IMR-90 (cell line): ENCODE data around the gene PDGFC. TPM values are rescaled to one million over a fixed set of nuclear protein-coding genes. Genes with fewer than 3 reads are reported as not detected.

Source experiments
- ATAC-seq: fragments of 200-7000 bp; cut with Tn5 transposase; 2 replicates; pipeline ENCODE4 v1.9.1; 2020; ENCODE audit warnings: low read depth, mild to moderate bottlenecking, moderate library complexity
- Bru-seq: library from RNA; stranded (reverse); fragments of 400-500 nt; gene quantifications from one replicate; lab custom pipeline; 2021; lab: Mats Ljungman, UMichigan
- BruChase-seq, 2 experiments: library from RNA; stranded (reverse); fragments of 400-500 nt; gene quantifications; one replicate each; lab custom pipeline; 2021; lab: Mats Ljungman, UMichigan
- BruUV-seq: library from RNA; stranded (reverse); fragments of 400-500 nt; replicated peaks from 2 replicates; lab custom pipeline; 2021; lab: Mats Ljungman, UMichigan
- CTCF ChIA-PET: fragments of 300-600 bp; formaldehyde crosslinking; extraction: SDS; loops from one replicate; lab custom pipeline; 2021; ENCODE audit warnings: antibody characterized with exemption; lab: Yijun Ruan, JAX
- POLR2A ChIA-PET: fragments of 300-600 bp; sonication (Branson Sonifier 250); formaldehyde crosslinking; loops from one replicate; lab custom pipeline; 2022; ENCODE audit warnings: antibody characterized with exemption; ENCODE audit not compliant: unreplicated experiment; lab: Charles Lee
- DNase-seq: peaks from one replicate; pipeline ENCODE4 v3.0.0; 2013
- H2AFZ ChIP-seq: replicated peaks from 2 replicates; pipeline ENCODE3; 2013; ENCODE audit warnings: low read length, mild to moderate bottlenecking; ENCODE audit not compliant: poor library complexity
- H2AK5ac ChIP-seq: 2 replicates; pipeline ENCODE4 v1.6.1; 2013; ENCODE audit warnings: low read depth, low read length, inconsistent platforms
- H2AK9ac ChIP-seq: replicated peaks from 2 replicates; pipeline ENCODE3; 2013; ENCODE audit warnings: mild to moderate bottlenecking, low read depth, low read length, moderate library complexity; ENCODE audit not compliant: poor library complexity
- H2BK120ac ChIP-seq: 2 replicates; pipeline ENCODE4 v1.6.1; 2013; ENCODE audit warnings: low read depth, low read length, inconsistent platforms
- H2BK15ac ChIP-seq: 3 replicates; pipeline ENCODE4 v1.6.1; 2013; ENCODE audit warnings: low read depth, low read length, inconsistent platforms
- H2BK20ac ChIP-seq: 2 replicates; pipeline ENCODE4 v1.6.1; 2013; ENCODE audit warnings: low read depth, mild to moderate bottlenecking, inconsistent platforms, low read length, moderate library complexity
- H2BK5ac ChIP-seq: 2 replicates; pipeline ENCODE4 v1.6.1; 2013; ENCODE audit warnings: mild to moderate bottlenecking, low read depth, low read length, inconsistent platforms; ENCODE audit not compliant: poor library complexity, severe bottlenecking
- H3K14ac ChIP-seq: replicated peaks from 2 replicates; pipeline ENCODE4 v1.6.1; 2013; ENCODE audit warnings: low read depth, low read length, inconsistent platforms
- H3K18ac ChIP-seq: 2 replicates; pipeline ENCODE4 v1.6.1; 2013; ENCODE audit warnings: low read depth, low read length, control low read depth
- H3K23ac ChIP-seq: 2 replicates; pipeline ENCODE4 v1.6.1; 2013; ENCODE audit warnings: low read depth, low read length, inconsistent platforms
- H3K27ac ChIP-seq: 2 replicates; pipeline ENCODE4 v1.5.1; 2013; ENCODE audit warnings: mild to moderate bottlenecking, control low read depth, low read length; ENCODE audit not compliant: insufficient read depth
- H3K27me3 ChIP-seq: 2 replicates; pipeline ENCODE4 v1.6.1; 2013; ENCODE audit warnings: low read length; ENCODE audit not compliant: control insufficient read depth, insufficient read depth
- H3K36me3 ChIP-seq: 2 replicates; pipeline ENCODE4 v1.6.1; 2013; ENCODE audit warnings: low read length, mixed read lengths; ENCODE audit not compliant: control insufficient read depth, insufficient read depth
- H3K4ac ChIP-seq: 2 replicates; pipeline ENCODE4 v1.6.1; 2013; ENCODE audit warnings: low read depth, low read length, inconsistent platforms
- H3K4me1 ChIP-seq: 2 replicates; pipeline ENCODE4 v1.6.1; 2013; ENCODE audit warnings: low read length, mixed read lengths; ENCODE audit not compliant: control insufficient read depth, insufficient read depth
- H3K4me2 ChIP-seq: 2 replicates; pipeline ENCODE4 v1.6.1; 2013; ENCODE audit warnings: low read depth, mild to moderate bottlenecking, control low read depth, low read length, moderate library complexity
- H3K4me3 ChIP-seq: 2 replicates; pipeline ENCODE4 v1.5.1; 2013; ENCODE audit warnings: low read depth, mild to moderate bottlenecking, control low read depth, low read length, moderate library complexity; ENCODE audit not compliant: insufficient read depth
- H3K56ac ChIP-seq: 2 replicates; pipeline ENCODE4 v1.6.1; 2013; ENCODE audit warnings: low read length, inconsistent platforms; ENCODE audit not compliant: insufficient read depth; ENCODE audit errors: extremely low read depth
- H3K79me1 ChIP-seq, 2 experiments: 2 replicates each; pipeline ENCODE4 v1.6.1; 2013; ENCODE audit warnings: low read length in 2 of 2, inconsistent platforms in 1 of 2, low read depth in 1 of 2
- H3K9ac ChIP-seq: 2 replicates; pipeline ENCODE4 v1.6.1; 2013; ENCODE audit warnings: low read depth, low read length, control low read depth
- H3K9me1 ChIP-seq: 2 replicates; pipeline ENCODE4 v1.6.1; 2013; ENCODE audit warnings: low read length, inconsistent platforms; ENCODE audit not compliant: insufficient read depth
- H3K9me3 ChIP-seq: 2 replicates; pipeline ENCODE4 v1.6.1; 2013; ENCODE audit warnings: low read length; ENCODE audit not compliant: control insufficient read depth, insufficient read depth
- H4K20me1 ChIP-seq: 2 replicates; pipeline ENCODE4 v1.6.1; 2013; ENCODE audit warnings: low read length, inconsistent platforms; ENCODE audit not compliant: insufficient read depth
- H4K5ac ChIP-seq: 2 replicates; pipeline ENCODE4 v1.6.1; 2013; ENCODE audit warnings: mild to moderate bottlenecking, low read depth, low read length, control low read depth
- H4K8ac ChIP-seq, 2 experiments: 2 replicates each; pipeline ENCODE4 v1.6.1; 2013; ENCODE audit warnings: low read depth in 2 of 2, low read length in 2 of 2, control low read depth in 1 of 2, inconsistent platforms in 1 of 2
- H4K91ac ChIP-seq: 2 replicates; pipeline ENCODE4 v1.6.1; 2013; ENCODE audit warnings: low read depth, low read length, inconsistent platforms; ENCODE audit not compliant: insufficient read depth
- BHLHE40 ChIP-seq: fragments of 150-350 bp; IDR thresholded peaks from 2 replicates; pipeline ENCODE4 v1.6.1; 2016; ENCODE audit warnings: mild to moderate bottlenecking, low read depth, low read length
- CEBPB ChIP-seq: IDR thresholded peaks from 2 replicates; pipeline ENCODE4 v1.6.1; 2012; ENCODE audit warnings: low read depth, low read length, improper control_type of control experiment
- CHD1 ChIP-seq: IDR thresholded peaks from 2 replicates; pipeline ENCODE4 v1.6.1; 2012; ENCODE audit warnings: low read depth, low read length, improper control_type of control experiment
- ELK1 ChIP-seq: fragments of 150-350 bp; IDR thresholded peaks from 2 replicates; pipeline ENCODE4 v1.6.1; 2016; ENCODE audit warnings: low read depth, mild to moderate bottlenecking, low read length, moderate library complexity, borderline replicate concordance
- FOS ChIP-seq: fragments of 150-350 bp; IDR thresholded peaks from 2 replicates; pipeline ENCODE4 v1.6.1; 2016; ENCODE audit warnings: low read depth, low read length
- MAZ ChIP-seq: IDR thresholded peaks from 2 replicates; pipeline ENCODE4 v1.6.1; 2012; ENCODE audit warnings: low read depth, mild to moderate bottlenecking, low read length, improper control_type of control experiment, moderate library complexity, borderline replicate concordance
- MXI1 ChIP-seq: IDR thresholded peaks from 2 replicates; pipeline ENCODE4 v1.6.1; 2012; ENCODE audit warnings: low read depth, mild to moderate bottlenecking, low read length, moderate library complexity, borderline replicate concordance
- NFE2L2 ChIP-seq: fragments of 150-350 bp; IDR thresholded peaks from 2 replicates; pipeline ENCODE4 v1.6.1; 2016; ENCODE audit warnings: low read depth, mild to moderate bottlenecking, low read length
- RCOR1 ChIP-seq: IDR thresholded peaks from 2 replicates; pipeline ENCODE4 v1.6.1; 2012; ENCODE audit warnings: mild to moderate bottlenecking, low read length, improper control_type of control experiment; ENCODE audit not compliant: insufficient replicate concordance
- RFX5 ChIP-seq: IDR thresholded peaks from 2 replicates; pipeline ENCODE4 v1.8.0; 2012; ENCODE audit warnings: low read depth, mild to moderate bottlenecking, low read length, moderate library complexity
- USF2 ChIP-seq: fragments of 150-350 bp; IDR thresholded peaks from 2 replicates; pipeline ENCODE4 v1.6.1; 2017; ENCODE audit warnings: mild to moderate bottlenecking, antibody characterized with exemption, low read length, low read depth
- WGBS, 2 experiments: methylation state at CpG; one replicate each; pipeline versions ENCODE4 v1.1.5 to v1.1.7; 2013; ENCODE audit warnings: missing lambda C conversion rate in 2 of 2; ENCODE audit not compliant: insufficient read length in 1 of 2; ENCODE audit errors: extremely low coverage in 2 of 2; 5-methylcytosine and 5-hydroxymethylcytosine counted together
- dilution Hi-C: fragments of 300-500 bp; cut with HindIII; formaldehyde crosslinking; loops from one replicate; pipeline ENCODE4 v1.14.3; 2018; ENCODE audit warnings: low sequenced_read_pairs; ENCODE audit not compliant: unreplicated experiment
- in situ Hi-C: fragments of 300-500 bp; cut with MboI; formaldehyde crosslinking; loops from 3 replicates; pipeline ENCODE4 v1.14.3; 2019; ENCODE audit warnings: low sequenced_read_pairs, inconsistent platforms, mixed read lengths
- intact Hi-C: fragments of 100-400 bp; cut with micrococcal nuclease; formaldehyde crosslinking; loops from 2 replicates; pipeline ENCODE4 v1.10.0; 2022
- long read RNA-seq: library from polyadenylated mRNA; unstranded; transcript quantifications from one replicate; pipeline ENCODE4 v2.0.0, GENCODE V29; 2021; ENCODE audit not compliant: unreplicated experiment
- polyA plus RNA-seq, 3 experiments: library from polyadenylated mRNA; depleted of rRNA; stranded (reverse); fragments of >200 nt; gene quantifications; 2 replicates each; pipeline ENCODE4 v1.2.3, GENCODE V29; 2012; ENCODE audit warnings: low replicate concordance in 1 of 3
- total RNA-seq: library from RNA; depleted of rRNA; stranded (reverse); fragments of >200 nt; gene quantifications from 2 replicates; pipeline ENCODE4 v1.2.3, GENCODE V29; 2012; rRNA removed

Gene PDGFC
- 90.7 and 105 TPM in 2 replicates for total RNA-seq
- 15.6 and 19.8 TPM in 2 replicates for polyA plus RNA-seq (2012; rRNA removed)
- polyA plus RNA-seq (2012; cell fraction: cytosol; rRNA removed), result 4.4 and 11.0 TPM in 2 replicates
- polyA plus RNA-seq (2012; cell fraction: nucleus; rRNA removed; ENCODE audit: low replicate concordance), result 13.5 and 32.1 TPM in 2 replicates
- Bru-seq, nascent RNA, result percentile 89 among the genes with signal in this experiment
- percentile 57 among the genes with signal in this experiment for BruChase-seq, experiment 1, labeled RNA remaining after a 6-hour chase
- BruChase-seq, experiment 2, labeled RNA remaining after a 2-hour chase, result percentile 64 among the genes with signal in this experiment
- long read RNA-seq, full-length matches to known transcripts, result 36 of 48 reads
- long read RNA-seq, partial matches to known transcripts, result 4 of 48 reads
- long read RNA-seq, other reads (novel, unspliced or antisense), result 8 of 48 reads

GRCh38 chr4:156971676-156972378, at the start of gene PDGFC:
Gene PDGFC (minus strand): TSS chr4:156971799. CDS start chr4:156970903, 896 bp downstream.
- Histone ChIP-seq H2BK120ac (peak within 1 kb of the TSS; percentile 81), H2AK5ac (peak within 1 kb of the TSS; percentile 47), H3K9ac (peak within 1 kb of the TSS; percentile 96), H3K4me3 (peak within 1 kb of the TSS; percentile 61), H3K27me3 (no peaks in the 10 kb centered on the region), H3K23ac (peak within 1 kb of the TSS; percentile 98), H3K27ac (peak within 1 kb of the TSS; percentile 94), H3K9me3 (no peaks in the 10 kb centered on the region), H2AK9ac (peak within 1 kb of the TSS; percentile 85), H3K18ac (peak within 1 kb of the TSS; percentile 87), H3K79me1 (peaks cover 18 to 30% of the 10 kb centered on the region in 2 experiments; a peak in 3 of 4 replicates), H2BK5ac (peak within 1 kb of the TSS; percentile 63), H3K4me2 (peak within 1 kb of the TSS; percentile 77), H3K4ac (peak within 1 kb of the TSS; percentile 89), H2AFZ (peak within 1 kb of the TSS; percentile 88), H2BK15ac (peak within 1 kb of the TSS; percentile 83), H4K20me1 (no peaks in the 10 kb centered on the region), H4K8ac (peak within 1 kb of the TSS; percentile 68 to 76), H2BK20ac (peak within 1 kb of the TSS; percentile 76), H3K56ac (peak within 1 kb of the TSS; percentile 89), H3K4me1 (peaks cover 18% of the 10 kb centered on the region), H3K14ac (peak within 1 kb of the TSS; percentile 86), H3K36me3 (no peaks in the 10 kb centered on the region), H4K5ac (peak within 1 kb of the TSS; percentile 62), H4K91ac (peak within 1 kb of the TSS; percentile 88), H3K9me1 (0 out of 2 replicates have a peak, but pooled peaks cover 3% of the 10 kb centered on the region)
- ChIA-PET POLR2A (interaction anchor here (0.6 kb wide), 1 partner anchor 98 kb away, joined by 3 read pairs; no protein-coding TSS in a partner anchor), CTCF (interaction anchor here (0.7 to 1.5 kb wide), 2 partner anchors 74 kb away, joined by 4 to 9 read pairs; no protein-coding TSS in a partner anchor)
- intact Hi-C loops (loop anchor here (2.0 to 5.0 kb wide), 7 partner anchors 200 to 1007 kb away; no protein-coding TSS in a partner anchor), in situ Hi-C loops (loop anchor here (5.0 to 25.0 kb wide), 2 partner anchors 75 to 1010 kb away; partner anchors contain the start of gene CTSO), dilution Hi-C loops (no loop called here)
- WGBS, 2 experiments, result 0% methylated on average over 6 of the region's 60 CpGs; no CpG with 5 or more reads in 1 of the 2 experiments
- BruUV-seq, result no TSS peak
- peak; percentile 65 for DNase-seq
- peak; percentile 76 for ATAC-seq
- TF ChIP-seq MXI1, result no peak
- no peak for TF ChIP-seq CHD1
- peak; percentile 9; the same call in 1 of the 2 replicates for TF ChIP-seq BHLHE40
- no peak for TF ChIP-seq FOS
- TF ChIP-seq RFX5, result peak; percentile 73
- TF ChIP-seq ELK1, result no peak
- TF ChIP-seq NFE2L2, result no peak
- peak; percentile 96; the same call in 1 of the 2 replicates for TF ChIP-seq MAZ
- no peak for TF ChIP-seq USF2
- no peak for TF ChIP-seq RCOR1
- no peak for TF ChIP-seq CEBPB
